Activated CD4-positive, alpha-beta T cell treated with anti-CD3 and anti-CD28 coated beads for 1 hour (primary cell): ENCODE measurements around the gene IGFLR1.

Experiments used
- DNase-seq: peaks from one replicate; pipeline ENCODE4 v3.0.0-alpha.2; 2020

The IGFLR1 gene

DNA sequence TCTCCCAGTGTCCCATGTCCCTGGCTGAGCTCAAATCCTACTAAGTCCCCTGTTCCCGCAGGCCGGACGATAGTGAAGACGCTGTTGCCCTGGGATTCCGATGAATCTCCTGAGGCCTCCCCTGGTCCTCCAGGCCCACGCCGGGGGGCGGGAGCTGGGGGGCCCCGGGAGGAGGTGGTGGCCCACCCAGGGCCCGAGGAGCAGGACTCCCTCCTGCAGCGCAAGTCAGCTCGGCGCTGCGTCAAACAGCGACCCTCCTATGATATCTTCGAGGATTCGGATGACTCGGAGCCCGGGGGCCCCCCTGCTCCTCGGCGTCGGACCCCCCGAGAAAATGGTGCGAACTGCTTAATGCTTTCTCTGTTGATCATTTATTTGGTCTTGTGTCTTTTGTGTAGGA is 18.6 kb downstream of the IGFLR1 start:
- no peak for DNase-seq

DNA sequence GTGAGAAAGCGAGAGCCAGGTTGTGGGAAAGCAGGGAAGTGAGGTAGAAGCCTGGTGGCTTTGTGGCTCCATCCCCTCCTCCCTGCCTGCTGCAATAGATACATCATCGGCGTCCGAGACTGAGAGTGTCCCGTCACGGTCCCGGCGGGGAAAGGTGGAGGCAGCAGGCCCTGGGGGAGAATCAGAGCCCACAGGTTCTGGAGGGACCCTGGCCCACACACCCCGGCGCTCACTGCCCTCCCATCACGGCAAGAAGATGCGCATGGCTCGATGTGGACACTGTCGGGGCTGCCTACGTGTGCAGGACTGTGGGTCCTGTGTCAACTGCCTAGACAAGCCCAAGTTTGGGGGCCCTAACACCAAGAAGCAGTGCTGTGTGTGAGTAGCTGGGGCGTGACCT is 19.4 kb downstream of the IGFLR1 start:
- DNase-seq, result no peak

DNA sequence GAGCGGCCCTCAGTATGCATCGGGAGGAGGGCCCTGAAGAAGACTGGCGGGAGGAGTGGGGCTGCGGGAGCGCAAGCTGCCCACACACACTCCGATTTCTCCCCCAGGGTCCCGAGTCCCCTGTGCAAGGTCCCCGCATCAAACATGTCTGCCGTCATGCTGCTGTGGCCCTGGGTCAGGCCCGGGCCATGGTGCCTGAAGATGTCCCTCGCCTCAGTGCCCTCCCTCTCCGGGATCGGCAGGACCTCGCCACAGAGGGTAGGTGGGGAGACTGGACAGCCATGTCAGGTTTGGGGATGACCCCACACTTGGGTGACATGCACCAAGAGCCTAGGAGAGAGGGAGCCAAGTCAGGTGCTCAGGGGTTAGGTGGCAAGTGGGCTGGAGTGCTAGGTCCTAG is 19.8 kb downstream of the IGFLR1 start:
- DNase-seq, result no peak

DNA sequence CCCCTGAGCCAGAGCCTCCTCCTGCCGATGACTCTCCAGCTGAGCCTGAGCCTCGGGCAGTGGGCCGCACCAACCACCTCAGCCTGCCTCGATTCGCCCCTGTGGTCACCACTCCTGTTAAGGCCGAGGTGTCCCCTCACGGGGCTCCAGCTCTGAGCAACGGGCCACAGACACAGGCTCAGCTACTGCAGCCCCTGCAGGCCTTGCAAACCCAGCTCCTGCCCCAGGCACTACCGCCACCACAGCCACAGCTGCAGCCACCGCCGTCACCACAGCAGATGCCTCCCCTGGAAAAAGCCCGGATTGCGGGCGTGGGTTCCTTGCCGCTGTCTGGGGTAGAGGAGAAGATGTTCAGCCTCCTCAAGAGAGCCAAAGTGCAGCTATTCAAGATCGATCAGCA is 20.9 kb downstream of the IGFLR1 start:
- DNase-seq, result no peak

DNA sequence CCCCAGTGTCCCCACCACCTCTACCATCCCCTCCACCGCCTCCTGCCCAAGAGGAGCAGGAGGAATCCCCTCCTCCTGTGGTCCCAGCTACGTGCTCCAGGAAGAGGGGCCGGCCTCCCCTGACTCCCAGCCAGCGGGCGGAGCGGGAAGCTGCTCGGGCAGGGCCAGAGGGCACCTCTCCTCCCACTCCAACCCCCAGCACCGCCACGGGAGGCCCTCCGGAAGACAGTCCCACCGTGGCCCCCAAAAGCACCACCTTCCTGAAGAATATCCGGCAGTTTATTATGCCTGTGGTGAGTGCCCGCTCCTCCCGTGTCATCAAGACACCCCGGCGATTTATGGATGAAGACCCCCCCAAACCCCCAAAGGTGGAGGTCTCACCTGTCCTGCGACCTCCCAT is 21.6 kb downstream of the IGFLR1 start:
- no peak for DNase-seq

DNA sequence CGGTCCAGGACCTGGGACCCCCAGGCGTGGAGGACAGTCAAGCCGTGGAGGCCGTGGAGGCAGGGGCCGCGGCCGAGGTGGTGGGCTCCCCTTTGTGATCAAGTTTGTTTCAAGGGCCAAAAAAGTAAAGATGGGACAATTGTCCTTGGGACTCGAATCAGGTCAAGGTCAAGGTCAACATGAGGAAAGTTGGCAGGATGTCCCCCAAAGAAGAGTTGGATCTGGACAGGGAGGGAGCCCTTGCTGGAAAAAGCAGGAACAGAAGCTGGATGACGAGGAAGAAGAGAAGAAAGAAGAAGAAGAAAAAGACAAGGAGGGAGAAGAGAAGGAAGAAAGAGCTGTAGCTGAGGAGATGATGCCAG is 22.1 kb downstream of the IGFLR1 start:
- no peak for DNase-seq

DNA sequence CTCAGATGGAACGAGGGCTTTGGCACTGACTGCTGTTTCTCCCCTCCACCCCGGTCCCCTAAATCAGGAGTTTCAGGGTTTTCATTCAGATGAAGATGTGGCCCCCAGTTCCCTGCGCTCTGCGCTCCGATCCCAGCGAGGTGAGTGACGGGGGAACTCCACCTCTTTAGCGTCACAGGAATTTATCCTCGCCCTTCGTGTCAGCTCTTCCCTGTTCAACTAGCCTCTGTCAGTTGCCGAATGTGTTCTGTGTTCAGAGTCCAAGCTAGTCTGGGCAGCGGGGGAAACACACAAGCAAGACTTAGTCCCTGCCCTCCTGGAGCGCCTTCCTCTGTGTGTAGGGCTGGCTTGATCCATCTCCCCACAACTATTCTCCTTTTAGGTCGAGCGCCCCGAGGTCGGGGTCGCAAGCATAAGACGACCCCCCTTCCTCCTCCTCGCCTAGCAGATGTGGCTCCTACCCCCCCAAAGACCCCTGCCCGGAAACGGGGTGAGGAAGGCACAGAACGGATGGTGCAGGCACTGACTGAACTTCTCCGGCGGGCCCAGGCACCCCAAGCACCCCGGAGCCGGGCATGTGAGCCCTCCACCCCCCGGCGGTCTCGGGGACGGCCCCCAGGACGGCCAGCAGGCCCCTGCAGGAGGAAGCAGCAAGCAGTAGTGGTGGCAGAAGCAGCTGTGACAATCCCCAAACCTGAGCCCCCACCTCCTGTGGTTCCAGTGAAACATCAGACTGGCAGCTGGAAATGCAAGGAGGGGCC is 22.7 kb downstream of the IGFLR1 start:
- no peak for DNase-seq

DNA sequence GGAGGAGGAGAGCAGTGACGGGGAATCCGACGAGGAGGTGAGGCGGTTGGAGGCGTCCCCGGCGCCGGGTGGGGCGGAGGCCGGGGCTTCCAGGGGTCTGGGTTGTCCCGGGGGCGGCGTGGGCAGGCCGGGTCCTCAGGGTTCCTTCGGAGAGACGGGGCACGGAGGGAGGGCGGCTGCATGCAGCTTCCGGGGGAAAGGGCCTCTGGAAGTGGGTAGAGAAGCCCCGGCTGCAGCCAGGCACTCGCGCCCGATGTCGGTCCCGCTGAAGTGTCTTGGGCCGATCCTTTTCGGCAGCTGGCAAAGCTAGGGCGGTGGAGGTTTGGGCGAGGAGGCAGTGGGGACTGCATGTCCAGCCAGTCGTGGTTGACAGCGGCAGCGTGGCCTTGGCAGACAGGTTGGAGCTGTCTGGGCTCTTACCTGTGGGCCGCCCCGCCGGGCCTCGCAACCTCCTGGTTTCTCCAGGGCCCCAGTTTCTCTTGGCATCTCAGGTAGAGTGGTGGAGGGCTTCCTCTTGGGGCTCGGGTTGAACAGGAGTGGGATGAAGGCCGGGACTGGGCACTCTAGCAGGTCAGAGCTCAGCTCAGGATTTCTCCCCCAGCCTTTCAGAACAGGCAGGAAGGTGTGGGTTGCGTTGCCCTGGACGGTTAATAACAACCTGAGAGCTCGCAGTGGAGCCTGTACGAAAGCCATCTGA is 23.8 kb downstream of the IGFLR1 start:
- peak; percentile 31 for DNase-seq

DNA sequence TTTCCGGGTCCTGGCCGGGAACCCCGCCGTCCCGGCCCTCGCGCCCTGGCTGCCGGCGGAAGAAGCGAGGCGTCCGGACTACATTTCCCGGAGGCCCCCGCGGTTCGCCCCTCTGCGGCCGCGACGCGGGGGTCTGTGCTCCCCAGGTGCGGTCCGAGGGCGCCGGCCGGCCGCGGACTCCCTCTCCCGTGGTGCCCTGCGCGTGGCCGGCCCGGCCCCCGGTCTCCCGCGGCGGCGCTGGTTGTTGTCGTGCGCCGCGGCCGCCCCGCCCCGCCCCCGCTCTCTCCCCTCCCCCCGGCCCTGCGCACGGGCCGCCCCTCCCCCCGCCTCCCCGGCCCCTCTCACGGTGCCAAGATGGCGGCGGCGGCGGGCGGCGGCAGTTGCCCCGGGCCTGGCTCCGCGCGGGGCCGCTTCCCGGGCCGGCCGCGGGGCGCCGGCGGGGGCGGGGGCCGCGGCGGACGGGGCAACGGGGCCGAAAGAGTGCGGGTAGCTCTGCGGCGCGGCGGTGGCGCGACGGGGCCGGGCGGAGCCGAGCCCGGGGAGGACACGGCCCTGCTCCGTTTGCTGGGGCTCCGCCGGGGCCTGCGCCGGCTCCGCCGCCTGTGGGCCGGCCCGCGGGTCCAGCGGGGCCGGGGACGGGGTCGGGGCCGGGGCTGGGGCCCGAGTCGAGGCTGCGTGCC is 24.4 kb downstream of the IGFLR1 start, which contains the start of gene KMT2B:
TSS of gene KMT2B (plus strand) at position 339 of the 680 bp plus-strand sequence. CDS start at position 355, 16 bp downstream.
- DNase-seq, result no peak

DNA sequence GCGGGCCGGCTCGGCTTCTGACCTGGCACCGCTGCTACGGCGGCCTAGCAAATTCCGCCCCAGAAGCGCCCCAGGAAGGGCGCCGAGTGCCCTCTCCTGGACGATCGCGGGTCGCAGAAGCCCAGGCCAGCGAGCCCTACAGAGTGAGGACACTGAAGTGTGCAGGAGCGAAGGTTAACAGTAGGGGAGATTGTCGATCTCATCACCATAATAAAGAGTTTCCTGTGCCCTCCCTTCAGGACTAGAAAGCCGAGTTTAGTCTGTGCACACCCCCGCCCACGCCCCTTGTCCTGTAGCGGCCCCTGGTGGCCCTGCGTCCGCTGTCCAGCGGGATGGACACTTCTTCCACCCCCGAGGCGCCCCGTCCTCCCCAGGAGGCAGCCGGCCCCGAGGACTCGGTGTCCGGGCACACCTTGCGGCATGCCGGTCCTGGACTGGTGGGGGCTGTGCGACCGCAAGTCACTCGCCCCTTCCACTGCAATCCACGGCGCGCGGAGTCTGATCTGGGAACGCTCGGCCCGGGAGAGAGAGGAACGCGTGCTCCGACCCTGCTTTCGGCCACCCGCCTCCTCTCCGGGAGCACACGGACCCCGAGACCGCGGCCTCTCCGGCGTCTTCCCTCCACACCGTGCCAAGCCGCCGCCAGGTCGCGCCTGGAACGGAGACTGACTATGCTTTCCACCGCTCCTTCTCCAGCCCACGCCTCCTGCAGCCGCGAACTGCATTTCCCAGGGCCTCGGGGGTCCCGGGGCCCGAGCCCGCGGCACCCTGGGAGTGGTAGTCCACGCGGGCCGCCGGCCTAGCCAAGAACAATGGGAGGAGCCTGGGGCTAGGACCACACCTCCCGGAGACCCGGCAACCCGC is 25.2 kb downstream of the IGFLR1 start:
- DNase-seq, result peak; percentile 95

DNA sequence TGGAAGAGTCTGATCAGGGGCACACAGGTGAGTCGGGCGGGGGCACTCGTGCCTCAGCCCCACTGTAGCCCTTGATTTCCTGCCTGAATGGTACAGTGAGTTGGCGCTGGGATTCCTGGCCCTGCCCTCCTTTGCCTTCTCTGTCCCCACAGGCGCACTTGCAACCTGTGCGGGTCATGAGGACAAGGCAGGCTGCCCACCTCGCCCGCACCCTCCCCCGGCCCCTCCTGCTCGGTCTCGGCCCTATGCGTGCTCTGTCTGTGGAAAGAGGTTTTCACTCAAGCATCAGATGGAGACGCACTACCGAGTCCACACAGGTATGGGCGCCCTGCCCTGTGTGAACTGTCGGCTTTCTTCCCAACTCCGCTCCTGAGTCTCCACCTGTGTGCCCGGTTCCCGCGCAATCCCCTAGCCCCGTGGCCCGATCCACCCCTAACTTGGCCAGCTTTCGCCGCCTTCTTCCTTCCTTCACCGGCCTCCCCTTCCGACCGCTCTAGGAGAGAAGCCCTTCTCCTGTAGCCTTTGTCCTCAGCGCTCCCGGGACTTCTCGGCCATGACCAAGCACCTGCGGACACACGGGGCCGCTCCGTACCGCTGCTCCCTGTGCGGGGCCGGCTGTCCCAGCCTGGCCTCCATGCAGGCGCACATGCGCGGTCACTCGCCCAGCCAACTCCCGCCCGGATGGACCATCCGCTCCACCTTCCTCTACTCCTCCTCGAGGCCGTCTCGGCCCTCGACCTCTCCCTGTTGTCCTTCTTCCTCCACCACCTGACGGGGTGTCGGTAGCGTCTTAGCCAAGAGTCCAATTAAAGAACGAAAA is 26.1 kb downstream of the IGFLR1 start:
- DNase-seq, result no peak

DNA sequence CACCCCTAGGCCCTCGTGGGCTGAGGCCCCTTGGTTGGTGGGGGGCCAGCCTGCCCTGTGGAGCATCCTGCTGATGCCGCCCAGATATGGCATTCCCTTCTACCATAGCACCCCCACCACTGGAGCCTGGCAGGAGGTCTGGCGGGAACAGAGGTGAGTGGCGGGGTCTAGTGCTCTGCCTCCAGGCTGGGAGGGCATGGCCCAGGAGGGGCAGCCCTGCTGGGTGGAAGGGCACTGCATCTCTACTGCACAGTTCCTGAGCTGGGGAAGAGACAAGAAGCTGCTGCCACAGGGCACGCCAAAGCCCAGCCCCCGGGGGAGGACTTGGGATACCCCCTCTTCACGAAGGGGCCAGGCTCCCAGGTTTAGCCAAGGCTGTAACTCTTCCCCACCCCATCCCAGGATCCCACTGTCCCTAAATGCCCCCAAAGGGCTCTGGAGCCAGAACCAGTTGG is 26.9 kb downstream of the IGFLR1 start:
- no peak for DNase-seq

DNA sequence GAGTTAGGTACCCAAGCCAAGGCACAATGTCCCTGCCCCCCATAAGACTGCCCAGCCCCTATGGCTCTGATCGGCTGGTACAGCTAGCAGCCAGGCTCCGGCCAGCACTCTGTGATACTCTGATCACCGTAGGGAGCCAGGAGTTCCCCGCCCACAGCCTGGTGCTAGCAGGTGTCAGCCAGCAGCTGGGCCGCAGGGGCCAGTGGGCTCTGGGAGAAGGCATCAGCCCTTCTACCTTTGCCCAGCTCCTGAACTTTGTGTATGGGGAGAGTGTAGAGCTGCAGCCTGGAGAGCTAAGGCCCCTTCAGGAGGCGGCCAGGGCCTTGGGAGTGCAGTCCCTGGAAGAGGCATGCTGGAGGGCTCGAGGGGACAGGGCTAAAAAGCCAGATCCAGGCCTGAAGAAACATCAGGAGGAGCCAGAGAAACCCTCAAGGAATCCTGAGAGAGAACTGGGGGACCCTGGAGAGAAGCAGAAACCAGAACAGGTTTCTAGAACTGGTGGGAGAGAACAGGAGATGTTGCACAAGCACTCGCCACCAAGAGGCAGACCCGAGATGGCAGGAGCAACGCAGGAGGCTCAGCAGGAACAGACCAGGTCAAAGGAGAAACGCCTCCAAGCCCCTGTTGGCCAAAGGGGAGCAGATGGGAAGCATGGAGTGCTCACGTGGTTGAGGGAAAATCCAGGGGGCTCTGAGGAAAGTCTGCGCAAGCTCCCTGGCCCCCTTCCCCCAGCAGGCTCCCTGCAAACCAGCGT is 27.5 kb downstream of the IGFLR1 start:
- no peak for DNase-seq

DNA sequence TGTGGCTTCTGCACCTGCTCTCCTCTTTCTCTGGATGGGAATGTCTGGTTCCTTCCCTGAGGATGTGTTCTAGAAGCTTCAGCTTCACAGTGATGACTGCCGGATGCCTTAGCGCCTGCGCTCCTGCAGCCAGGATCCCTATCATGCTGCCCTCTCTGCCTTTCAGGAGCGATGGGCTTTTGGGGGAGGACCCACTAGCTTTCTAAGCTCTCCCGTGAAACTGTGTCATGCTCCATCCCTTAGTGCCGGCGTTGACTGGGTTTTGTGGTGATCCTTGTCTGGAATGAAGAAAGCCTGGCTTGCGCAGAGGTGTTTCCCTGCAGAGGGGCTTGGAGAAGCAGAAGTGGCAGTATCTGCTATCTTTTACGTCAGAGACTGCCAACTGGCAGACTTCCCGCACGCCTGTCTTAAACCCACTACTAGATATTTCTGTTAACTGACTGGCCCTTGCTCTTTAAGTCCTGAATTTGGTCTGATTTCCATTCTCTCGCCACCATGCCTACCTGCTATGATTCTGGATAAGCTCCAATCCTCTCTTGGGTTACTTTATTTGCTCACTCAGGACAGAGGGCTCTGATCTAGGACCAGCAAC is 28.3 kb downstream of the IGFLR1 start:
- no peak for DNase-seq

DNA sequence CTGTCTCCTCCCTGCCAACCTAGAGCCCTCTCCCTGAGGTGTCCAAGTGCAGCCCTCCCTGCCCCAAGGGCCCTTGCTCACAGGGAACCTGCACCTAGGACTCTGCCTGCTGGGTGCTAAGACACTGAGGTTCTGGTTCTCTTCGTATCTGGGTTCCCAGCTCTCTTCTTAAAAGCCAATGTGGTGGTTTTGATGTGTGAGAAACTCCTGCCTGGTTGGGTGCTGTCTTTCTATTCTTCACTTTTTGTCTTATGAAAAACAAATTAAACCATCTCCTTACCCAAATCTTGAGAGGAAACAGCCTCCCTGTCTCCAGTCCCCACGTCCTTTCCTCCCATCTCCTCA is 28.8 kb downstream of the IGFLR1 start:
- no peak for DNase-seq

DNA sequence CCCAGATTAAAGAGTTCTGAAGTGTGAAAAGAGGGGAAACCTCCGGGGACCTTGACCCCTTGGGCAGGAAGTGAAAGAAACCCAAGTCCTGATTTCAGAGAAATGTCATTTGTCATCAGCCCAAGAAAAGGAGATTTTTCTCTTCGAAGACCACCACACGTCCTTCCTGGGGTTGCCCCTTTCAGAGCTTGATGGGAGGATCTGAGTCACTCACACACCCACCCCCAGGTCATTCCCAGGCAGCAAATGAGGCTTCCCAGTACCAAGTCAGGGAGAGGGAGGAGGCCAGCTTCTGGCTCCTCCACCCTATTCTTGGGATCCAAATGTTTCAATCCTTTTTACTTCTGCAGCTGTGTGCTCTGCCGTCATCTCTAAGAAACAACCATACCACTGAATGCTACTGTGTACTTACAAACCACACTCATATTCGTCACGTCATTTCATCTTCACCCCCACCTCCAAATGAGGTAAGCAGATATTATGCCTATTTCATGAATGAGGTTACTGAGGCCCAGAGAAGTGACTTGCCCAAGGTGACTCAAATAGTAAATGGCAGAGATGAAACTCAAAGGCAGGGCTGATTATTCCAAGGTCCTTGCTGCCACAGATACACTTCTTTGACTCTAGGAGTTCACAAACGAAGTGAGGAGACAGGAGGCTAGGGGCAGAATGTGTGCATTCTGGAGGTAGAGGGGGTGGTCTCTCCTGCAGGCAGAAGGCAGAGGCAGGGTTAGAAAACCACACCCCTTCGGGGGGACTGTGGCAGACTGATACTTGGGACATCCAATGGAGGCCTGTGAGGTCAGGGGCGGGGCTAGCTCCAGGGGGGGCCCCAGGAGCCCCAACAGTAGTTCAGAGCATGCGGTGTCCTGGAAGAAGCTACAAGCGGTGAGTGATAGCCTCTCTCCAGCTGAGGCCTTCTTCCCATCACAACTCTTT is 29.4 kb downstream of the IGFLR1 start:
- DNase-seq, result no peak

DNA sequence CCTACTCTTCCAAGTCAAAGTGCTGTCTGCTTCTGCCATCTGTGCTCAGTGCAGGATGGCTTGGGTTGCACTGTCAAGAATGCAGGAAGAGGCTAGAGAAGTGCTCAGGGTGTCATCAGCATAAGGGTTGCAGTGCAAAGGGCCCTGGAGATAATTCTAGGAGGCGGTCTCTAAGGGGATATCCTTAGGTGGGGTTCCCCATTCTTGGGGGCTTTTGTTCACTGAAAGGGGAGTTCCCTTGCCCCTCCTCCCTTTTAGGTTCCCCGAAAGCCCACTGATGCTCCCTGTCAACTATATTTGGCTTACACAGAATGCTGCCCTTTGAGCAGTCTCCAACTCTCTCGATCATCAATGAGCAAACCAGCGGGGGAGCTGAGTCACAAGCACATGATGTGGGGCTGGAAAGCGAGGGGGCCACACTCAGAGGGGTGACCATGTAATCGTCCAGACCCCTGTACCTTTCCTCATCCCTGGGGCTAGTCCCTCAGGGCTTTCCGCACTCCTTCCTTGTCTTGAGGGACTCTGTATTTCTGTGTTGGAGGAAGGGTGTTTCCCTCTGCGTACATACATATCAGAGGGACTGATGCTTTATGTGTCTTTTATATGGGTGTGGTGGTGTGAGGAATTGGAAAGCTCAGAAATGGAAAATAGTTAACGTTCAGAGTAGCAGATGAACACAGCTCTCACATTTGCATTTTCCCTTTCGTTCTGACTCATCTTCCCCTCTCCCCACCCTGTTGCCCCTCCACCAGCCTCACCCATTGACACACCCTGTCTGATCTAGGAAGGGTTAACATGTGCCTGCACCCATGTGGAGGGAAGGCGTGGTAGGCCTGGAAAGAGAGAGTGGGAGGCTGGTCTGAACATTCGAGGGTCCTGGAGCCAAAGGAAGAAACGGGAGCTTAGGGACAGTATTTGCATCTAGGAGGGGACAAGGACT is 31.2 kb downstream of the IGFLR1 start:
- DNase-seq, result no peak

DNA sequence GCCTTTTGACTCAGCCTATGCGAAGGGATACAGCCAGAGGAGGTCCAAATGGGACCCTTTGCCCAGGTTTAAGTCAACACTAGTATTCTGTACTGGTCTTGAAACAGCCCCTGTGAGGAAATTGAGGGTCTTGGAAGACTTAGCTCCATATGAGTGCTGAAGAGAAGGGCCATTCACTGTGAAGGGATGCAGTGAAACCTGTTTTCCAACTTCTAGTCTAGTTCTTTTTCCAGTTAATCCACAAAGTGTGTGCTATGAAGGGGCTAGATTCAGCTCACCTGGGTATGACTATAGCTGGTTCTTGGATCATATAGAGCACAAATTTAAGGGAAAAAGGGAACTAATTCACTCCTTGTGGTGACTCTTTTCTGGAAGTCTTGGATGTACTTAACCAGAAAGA is 33.9 kb downstream of the IGFLR1 start:
- DNase-seq, result no peak

DNA sequence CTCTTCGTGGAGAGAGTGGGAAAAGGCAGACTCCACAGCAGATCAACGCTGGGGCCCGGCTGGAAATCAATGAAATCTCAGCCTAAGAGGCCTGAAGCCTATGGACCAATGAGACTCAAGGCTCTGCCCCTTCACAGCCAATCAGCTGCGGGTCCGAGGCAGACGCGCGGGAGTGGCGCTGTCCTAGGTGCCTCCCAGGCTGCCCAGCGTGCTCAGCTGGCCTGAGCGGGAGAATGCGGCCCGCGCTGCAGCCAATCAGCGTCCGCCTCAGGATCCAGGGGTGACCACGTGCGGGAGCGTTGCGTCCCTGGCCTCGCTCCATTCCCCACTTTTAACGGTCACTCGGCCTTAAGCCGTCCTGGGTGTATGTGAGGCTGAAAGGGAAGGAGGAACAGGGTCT is 38.0 kb downstream of the IGFLR1 start, which contains the start of gene ZBTB32:
TSS of gene ZBTB32 (plus strand) at position 341 of the 400 bp plus-strand sequence. CDS start 10,069 bp downstream, outside the sequence.
- DNase-seq, result no peak
